ENCODE data around the gene TMEM178A.
"Not testable (repeated sequence)": the region's sequence is repeated elsewhere in the genome, so short reads cannot be mapped to it uniquely, and the experiment has no call there.

TMEM178A gene

GRCh38 chr2:39718483-39718882, 52.8 kb downstream of the TMEM178A start:
- DNase-seq: no peak

GRCh38 chr2:39719317-39719716, 53.6 kb downstream of the TMEM178A start:
- no peak for DNase-seq

GRCh38 chr2:39720970-39721369, 55.3 kb downstream of the TMEM178A start:
- no peak for DNase-seq

- DNase-seq: no peak
Observed at GRCh38 chr2:39723497-39723896, 57.8 kb downstream of the TMEM178A start.

- no peak for DNase-seq
Observed at GRCh38 chr2:39723946-39724827, 58.5 kb downstream of the TMEM178A start.

GRCh38 chr2:39724828-39725144, 59.1 kb downstream of the TMEM178A start:
- no peak for DNase-seq

GRCh38 chr2:39725401-39725800, 59.7 kb downstream of the TMEM178A start:
- DNase-seq: no peak

- not testable (repeated sequence) for DNase-seq
Observed at GRCh38 chr2:39728085-39728484, 62.4 kb downstream of the TMEM178A start.

GRCh38 chr2:39728941-39729351, 63.2 kb downstream of the TMEM178A start:
- DNase-seq: no peak

- DNase-seq: no peak
Observed at GRCh38 chr2:39730276-39730675, 64.6 kb downstream of the TMEM178A start.

GRCh38 chr2:39730685-39731302, 65.1 kb downstream of the TMEM178A start:
- DNase-seq: no peak

- no peak for DNase-seq
Observed at GRCh38 chr2:39731546-39731945, 65.8 kb downstream of the TMEM178A start.

GRCh38 chr2:39732482-39732881, 66.8 kb downstream of the TMEM178A start:
- DNase-seq: no peak

GRCh38 chr2:39733070-39733674, 67.5 kb downstream of the TMEM178A start:
- no peak for DNase-seq

GRCh38 chr2:39734445-39734844, 68.7 kb downstream of the TMEM178A start:
- no peak for DNase-seq

GRCh38 chr2:39735648-39736047, 69.9 kb downstream of the TMEM178A start:
- no peak for DNase-seq

- no peak for DNase-seq
Observed at GRCh38 chr2:39736640-39737039, 70.9 kb downstream of the TMEM178A start.

- no peak for DNase-seq
Observed at GRCh38 chr2:39737661-39738060, 71.9 kb downstream of the TMEM178A start.

GRCh38 chr2:39738936-39739335, 73.2 kb downstream of the TMEM178A start:
- DNase-seq: no peak

- DNase-seq: no peak
Observed at GRCh38 chr2:39739386-39739785, 73.7 kb downstream of the TMEM178A start.

- no peak for DNase-seq
Observed at GRCh38 chr2:39741871-39742270, 76.2 kb downstream of the TMEM178A start.

GRCh38 chr2:39743269-39743776, 77.6 kb downstream of the TMEM178A start:
- DNase-seq: no peak

- DNase-seq: no peak
Observed at GRCh38 chr2:39755466-39755865, 89.7 kb downstream of the TMEM178A start.

- DNase-seq: no peak
Observed at GRCh38 chr2:39757156-39757555, 91.4 kb downstream of the TMEM178A start.
